ENCODE measurements around the gene GORASP2.
"Not testable (repeated sequence)": the region's sequence is repeated elsewhere in the genome, so short reads cannot be mapped to it uniquely, and the experiment has no call there.

GORASP2 gene

GRCh38 chr2:170895023-170895757 lies 33.9 kb upstream of the GORASP2 start:
- no peaks in the 10 kb centered on the region for H3K9me3 ChIP-seq
- no peak for TF ChIP-seq Cebpa-rat (IDR thresholded peaks at IDR 0.05)
- H3K4me1 ChIP-seq: no peaks in the 10 kb centered on the region
- H3K9ac ChIP-seq: no peak overlapping the region
- H3K27ac ChIP-seq: no peak overlapping the region
- no peak overlapping the region for H3K4me3 ChIP-seq
- no peaks in the 10 kb centered on the region for H3K36me3 ChIP-seq
- no peak overlapping the region for H3K4me2 ChIP-seq
- no peaks in the 10 kb centered on the region for H3K27me3 ChIP-seq
- H4K20me1 ChIP-seq: no peaks in the 10 kb centered on the region

DNA sequence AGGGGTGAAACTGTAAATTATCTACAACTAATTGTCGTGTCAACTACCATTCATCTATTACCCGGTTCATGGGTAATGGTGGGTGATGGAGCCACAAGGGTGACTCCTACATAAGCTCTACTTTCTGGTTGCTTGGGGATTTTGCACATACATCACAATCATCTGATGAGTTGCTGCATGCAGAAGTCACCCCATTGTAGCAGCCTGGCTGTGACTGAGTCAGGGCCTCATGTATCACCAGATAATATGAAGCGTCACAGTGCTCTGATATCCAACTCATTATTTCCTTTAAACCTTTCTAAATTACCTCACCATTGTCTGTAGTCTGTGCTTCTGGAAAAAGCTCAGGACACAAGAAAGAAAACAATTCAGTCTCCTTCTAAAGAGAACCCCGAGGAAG lies 32.4 kb upstream of the GORASP2 start:
- Histone ChIP-seq H3K9me3 (no peaks in the 10 kb centered on the region), H3K4me3 (no peak overlapping the region), H3K9ac (no peak overlapping the region), H4K20me1 (no peaks in the 10 kb centered on the region), H3K27me3 (no peaks in the 10 kb centered on the region), H3K27ac (no peak overlapping the region), H3K36me3 (no peaks in the 10 kb centered on the region), H3K4me1 (no peaks in the 10 kb centered on the region), H3K4me2 (no peak overlapping the region)
- TF ChIP-seq Cebpa-rat (IDR thresholded peaks at IDR 0.05): no peak

- TF ChIP-seq Cebpa-rat (IDR thresholded peaks at IDR 0.05): no peak
- no peak overlapping the region for H3K4me3 ChIP-seq
- no peak overlapping the region for H3K27ac ChIP-seq
- H3K9me3 ChIP-seq: no peaks in the 10 kb centered on the region
- no peaks in the 10 kb centered on the region for H4K20me1 ChIP-seq
- no peaks in the 10 kb centered on the region for H3K36me3 ChIP-seq
- H3K4me1 ChIP-seq: no peaks in the 10 kb centered on the region
- no peak overlapping the region for H3K4me2 ChIP-seq
- H3K27me3 ChIP-seq: no peaks in the 10 kb centered on the region
- H3K9ac ChIP-seq: no peak overlapping the region
These were observed 31.9 kb upstream of the GORASP2 start for GRCh38 chr2:170897108-170897507.

DNA sequence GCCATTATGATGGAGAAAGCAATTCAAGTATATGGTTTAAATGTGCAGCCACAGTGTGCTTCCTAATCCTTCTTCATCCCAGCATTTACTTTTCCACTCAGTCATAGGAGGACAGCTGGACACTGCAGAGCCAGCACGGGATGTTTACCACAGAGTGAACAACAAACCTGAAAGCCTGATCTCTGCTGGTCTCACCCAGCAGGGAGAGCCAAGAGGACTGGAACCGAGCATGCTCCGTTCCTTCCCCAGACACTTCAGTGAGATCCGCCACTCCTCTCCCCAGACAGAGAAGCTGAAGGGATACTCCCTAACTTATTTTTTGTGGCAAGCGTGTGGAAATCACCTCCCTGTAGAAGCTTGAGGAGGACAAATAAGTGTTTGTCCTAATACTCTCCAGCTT lies 23.2 kb upstream of the GORASP2 start:
- H3K27me3 ChIP-seq: no peaks in the 10 kb centered on the region
- no peaks in the 10 kb centered on the region for H4K20me1 ChIP-seq
- peaks cover 25% of the 10 kb centered on the region for H3K9me3 ChIP-seq
- no peak overlapping the region for H3K4me2 ChIP-seq
- no peak for TF ChIP-seq Cebpa-rat (IDR thresholded peaks at IDR 0.05)
- H3K36me3 ChIP-seq: no peaks in the 10 kb centered on the region
- no peak overlapping the region for H3K27ac ChIP-seq
- H3K4me1 ChIP-seq: no peaks in the 10 kb centered on the region
- H3K9ac ChIP-seq: no peak overlapping the region
- H3K4me3 ChIP-seq: no peak overlapping the region

GRCh38 chr2:170911314-170911889 lies 17.7 kb upstream of the GORASP2 start:
- Histone ChIP-seq H3K27me3 (no peaks in the 10 kb centered on the region), H3K4me3 (no peak overlapping the region), H4K20me1 (no peaks in the 10 kb centered on the region), H3K36me3 (no peaks in the 10 kb centered on the region), H3K27ac (no peak overlapping the region), H3K4me1 (no peaks in the 10 kb centered on the region), H3K4me2 (no peak overlapping the region), H3K9ac (no peak overlapping the region), H3K9me3 (peaks cover 80% of the 10 kb centered on the region)
- TF ChIP-seq Cebpa-rat (IDR thresholded peaks at IDR 0.05): no peak

- not testable (repeated sequence) for H3K27ac ChIP-seq, H3K4me3 ChIP-seq, H3K9ac ChIP-seq, H3K4me2 ChIP-seq, H3K4me1 ChIP-seq, H4K20me1 ChIP-seq, H3K27me3 ChIP-seq
- 0 out of 2 replicates have a peak, but pooled peaks cover 11% of the 10 kb centered on the region for H3K36me3 ChIP-seq
- H3K9me3 ChIP-seq: peaks cover 92% of the 10 kb centered on the region
These were observed 13.9 kb upstream of the GORASP2 start for GRCh38 chr2:170914994-170915666.

GRCh38 chr2:170917219-170917913 lies 11.7 kb upstream of the GORASP2 start:
- no peak overlapping the region for H3K27ac ChIP-seq
- H3K4me2 ChIP-seq: no peak overlapping the region
- H3K4me3 ChIP-seq: 0 out of 2 replicates have a peak overlapping the region, but pooled peaks have one; percentile 11
- no peaks in the 10 kb centered on the region for H4K20me1 ChIP-seq
- no peak for TF ChIP-seq Cebpa-rat (IDR thresholded peaks at IDR 0.05)
- peaks cover 86% of the 10 kb centered on the region for H3K9me3 ChIP-seq
- no peaks in the 10 kb centered on the region for H3K27me3 ChIP-seq
- no peak overlapping the region for H3K9ac ChIP-seq
- 0 out of 2 replicates have a peak, but pooled peaks cover 11% of the 10 kb centered on the region for H3K36me3 ChIP-seq
- no peaks in the 10 kb centered on the region for H3K4me1 ChIP-seq

DNA sequence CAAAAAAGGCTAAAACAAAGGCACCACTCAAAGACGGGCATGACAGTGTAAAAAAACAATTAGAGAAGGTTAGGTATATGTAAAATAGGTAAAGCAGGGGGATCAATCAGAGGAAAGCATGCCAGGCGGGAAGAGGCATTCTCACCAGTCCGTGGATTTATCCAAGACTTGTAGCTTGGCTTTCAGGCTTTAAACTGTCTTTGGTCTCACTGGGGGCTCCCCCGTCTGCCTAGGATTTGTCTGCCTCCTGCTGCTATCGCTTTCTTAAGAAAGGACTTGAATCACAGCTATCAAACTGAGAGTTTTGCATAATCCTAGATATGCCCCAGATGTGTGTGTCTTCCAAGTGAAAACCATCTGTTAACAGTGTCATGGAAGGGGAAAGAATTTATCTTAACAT lies 11.1 kb upstream of the GORASP2 start:
- H3K4me1 ChIP-seq: no peaks in the 10 kb centered on the region
- no peak overlapping the region for H3K4me2 ChIP-seq
- H3K36me3 ChIP-seq: peaks cover 13% of the 10 kb centered on the region
- peaks cover 86% of the 10 kb centered on the region for H3K9me3 ChIP-seq
- no peak overlapping the region for H3K4me3 ChIP-seq
- no peak overlapping the region for H3K27ac ChIP-seq
- H3K9ac ChIP-seq: no peak overlapping the region
- H3K27me3 ChIP-seq: no peaks in the 10 kb centered on the region
- H4K20me1 ChIP-seq: no peaks in the 10 kb centered on the region
- TF ChIP-seq Cebpa-rat (IDR thresholded peaks at IDR 0.05): no peak

GRCh38 chr2:170921873-170922272 lies 7.2 kb upstream of the GORASP2 start:
- not testable (repeated sequence) for H3K4me3 ChIP-seq, H3K4me2 ChIP-seq, H3K27ac ChIP-seq, H3K9ac ChIP-seq, H4K20me1 ChIP-seq, H3K27me3 ChIP-seq, H3K4me1 ChIP-seq
- peaks cover 81% of the 10 kb centered on the region for H3K9me3 ChIP-seq
- peaks cover 28% of the 10 kb centered on the region for H3K36me3 ChIP-seq
